GM21447 (cell line): ENCODE measurements around the gene SAA1.

Experiments used
- ATAC-seq: cut with Tn5 transposase; IDR thresholded peaks from one replicate; pipeline ENCODE4 v1.9.1; 2021; ENCODE audit not compliant: unreplicated experiment

SAA1 gene

GRCh38 chr11:18308242-18308641, 42.2 kb downstream of the SAA1 start:
- ATAC-seq: no peak

- no peak for ATAC-seq
These were observed 43.6 kb downstream of the SAA1 start for GRCh38 chr11:18309691-18310090.

GRCh38 chr11:18310800-18311340, 44.8 kb downstream of the SAA1 start:
- ATAC-seq: no peak

GRCh38 chr11:18312012-18312411, 45.9 kb downstream of the SAA1 start:
- no peak for ATAC-seq

- ATAC-seq: no peak
These were observed 46.8 kb downstream of the SAA1 start for GRCh38 chr11:18312663-18313420.

GRCh38 chr11:18313965-18314763, 48.1 kb downstream of the SAA1 start:
- no peak for ATAC-seq

GRCh38 chr11:18314784-18315523, 48.9 kb downstream of the SAA1 start:
- no peak for ATAC-seq

GRCh38 chr11:18315893-18316292, 49.8 kb downstream of the SAA1 start:
- ATAC-seq: no peak

- no peak for ATAC-seq
These were observed 51.5 kb downstream of the SAA1 start for GRCh38 chr11:18317551-18317950.
